Spleen (tissue), 7 donors: Measurements from ENCODE around the gene VSIG8.

Source experiments
- POLR2A ChIP-seq, 3 donors: fragments of 450-650 bp; IDR thresholded peaks; one replicate each; pipeline ENCODE4 v1.5.1; 2017; ENCODE audit warnings: antibody characterized with exemption in 3 of 3, mild to moderate bottlenecking in 1 of 3
- TF ChIP-seq, protein P1 (sequence below), 11 experiments: fragments of 200-600 bp in 7 of 11; fragments of 450-650 bp in 4 of 11; sonication (generic) in 4 of 11; IDR thresholded peaks in 8 of 11; conservative IDR thresholded peaks in 3 of 11; 1 replicate in 7 of 11; 2 replicates in 4 of 11; pipeline versions ENCODE4 v1.4.0 to v1.8.0; 2016 to 2021; ENCODE audit warnings: antibody characterized with exemption in 11 of 11, inconsistent platforms in 4 of 11, mild to moderate bottlenecking in 1 of 11
- donor health status: DM: no; HTN: no; CAD: no; lungs with moderate emphysema.
- donor health status: DM: no; HTN: no; CAD: no.
- donor health status: DM: no; HTN: no; CAD: no.

DNA sequence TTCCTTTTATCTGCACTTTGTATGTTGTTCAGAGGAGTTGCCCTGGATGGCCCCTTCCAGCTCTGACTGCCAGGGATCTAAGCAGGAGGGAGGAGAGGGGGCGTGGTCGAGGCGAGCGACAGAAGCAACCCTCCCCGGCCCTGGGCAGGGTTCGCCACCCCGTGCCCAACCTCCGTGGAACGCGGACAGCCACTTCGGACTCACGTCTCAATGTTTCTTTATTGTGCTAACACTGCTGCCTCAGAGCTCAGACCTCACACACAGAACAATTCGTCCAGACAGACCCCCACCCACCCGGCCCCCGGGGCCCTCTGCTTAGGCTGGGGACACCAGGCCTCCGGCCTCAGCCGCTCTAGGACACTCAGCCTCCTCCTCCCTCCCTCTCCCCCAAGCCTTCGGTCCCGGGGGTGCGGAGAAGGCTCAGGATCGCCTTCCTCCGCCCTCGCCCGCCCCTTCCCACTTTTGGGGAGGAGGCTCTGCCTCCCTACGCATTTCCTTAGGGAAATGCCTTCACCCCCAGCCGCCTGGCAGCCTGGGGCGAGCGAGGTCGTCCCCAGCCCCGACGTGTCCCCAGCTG lies 8.3 kb downstream of the VSIG8 start:
- TF ChIP-seq, protein P1, sequence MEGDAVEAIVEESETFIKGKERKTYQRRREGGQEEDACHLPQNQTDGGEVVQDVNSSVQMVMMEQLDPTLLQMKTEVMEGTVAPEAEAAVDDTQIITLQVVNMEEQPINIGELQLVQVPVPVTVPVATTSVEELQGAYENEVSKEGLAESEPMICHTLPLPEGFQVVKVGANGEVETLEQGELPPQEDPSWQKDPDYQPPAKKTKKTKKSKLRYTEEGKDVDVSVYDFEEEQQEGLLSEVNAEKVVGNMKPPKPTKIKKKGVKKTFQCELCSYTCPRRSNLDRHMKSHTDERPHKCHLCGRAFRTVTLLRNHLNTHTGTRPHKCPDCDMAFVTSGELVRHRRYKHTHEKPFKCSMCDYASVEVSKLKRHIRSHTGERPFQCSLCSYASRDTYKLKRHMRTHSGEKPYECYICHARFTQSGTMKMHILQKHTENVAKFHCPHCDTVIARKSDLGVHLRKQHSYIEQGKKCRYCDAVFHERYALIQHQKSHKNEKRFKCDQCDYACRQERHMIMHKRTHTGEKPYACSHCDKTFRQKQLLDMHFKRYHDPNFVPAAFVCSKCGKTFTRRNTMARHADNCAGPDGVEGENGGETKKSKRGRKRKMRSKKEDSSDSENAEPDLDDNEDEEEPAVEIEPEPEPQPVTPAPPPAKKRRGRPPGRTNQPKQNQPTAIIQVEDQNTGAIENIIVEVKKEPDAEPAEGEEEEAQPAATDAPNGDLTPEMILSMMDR (IDR thresholded peaks at IDR 0.05 in 8 of 11, conservative IDR thresholded peaks at IDR 0.05 in 3 of 11), result no peak
- TF ChIP-seq POLR2A (IDR thresholded peaks at IDR 0.05), result peak in 1 of 3 donors; percentile 33
